Suppressor macrophage (primary cell): ENCODE measurements around the gene APPBP2.

Experiments used
- DNase-seq, 4 experiments: peaks; one replicate each; pipeline ENCODE4 v3.0.0-alpha.2; 2020 to 2022

APPBP2 gene

DNA sequence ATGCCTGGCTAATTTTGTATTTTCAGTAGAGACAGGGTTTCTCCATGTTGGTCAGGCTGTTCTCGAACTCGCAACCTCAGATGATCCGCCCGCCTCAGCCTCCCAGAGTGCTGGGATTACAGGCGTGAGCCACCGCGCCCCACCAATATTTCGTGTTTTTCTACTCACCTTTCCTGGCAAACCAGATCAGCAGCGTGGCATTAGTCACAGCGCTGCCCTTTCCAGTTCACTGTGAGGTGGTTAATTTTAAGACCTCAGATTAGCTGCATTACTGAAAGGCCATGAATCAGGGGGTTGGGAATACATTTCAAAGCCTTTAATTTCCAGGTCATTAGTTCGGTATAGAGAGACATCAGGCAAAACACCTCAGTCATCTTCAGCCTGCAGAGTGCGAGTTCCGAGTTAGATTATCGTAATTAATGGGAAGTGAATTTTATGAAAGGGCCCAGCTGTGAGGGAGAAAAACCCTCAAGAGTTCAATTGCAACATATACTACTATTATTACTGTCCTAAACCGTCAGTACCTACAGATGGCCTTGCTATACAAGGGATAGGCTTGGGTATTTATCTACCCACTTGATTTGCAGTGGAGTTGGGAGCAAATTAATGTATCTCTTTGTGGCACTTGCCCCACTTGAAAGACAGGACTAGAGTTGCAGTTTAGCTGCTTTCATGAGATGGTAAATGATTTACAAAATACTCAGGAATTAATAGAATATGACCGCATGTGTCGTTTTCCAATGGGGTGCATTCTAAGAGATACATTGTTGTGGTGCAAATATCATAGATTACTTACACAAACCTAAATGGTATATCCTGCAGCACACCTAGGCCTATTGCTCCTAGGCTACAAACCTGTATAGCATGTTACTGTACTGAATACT is 132.0 kb downstream of the APPBP2 start:
- peak; percentile 36 to 68 (median 52) for DNase-seq
